NCI-H2196 (cell line): ENCODE data around the gene LDHD.
"Not testable (repeated sequence)": the region's sequence is repeated elsewhere in the genome, so short reads cannot be mapped to it uniquely, and the experiment has no call there.

Experiments
- DNase-seq: peaks from one replicate; lab custom pipeline; 2025; ENCODE audit not compliant: unreplicated experiment; lab: John Stamatoyannopoulos, UW

LDHD gene

GRCh38 chr16:75100603-75100990 lies 16.0 kb downstream of the LDHD start:
- no peak for DNase-seq

DNA sequence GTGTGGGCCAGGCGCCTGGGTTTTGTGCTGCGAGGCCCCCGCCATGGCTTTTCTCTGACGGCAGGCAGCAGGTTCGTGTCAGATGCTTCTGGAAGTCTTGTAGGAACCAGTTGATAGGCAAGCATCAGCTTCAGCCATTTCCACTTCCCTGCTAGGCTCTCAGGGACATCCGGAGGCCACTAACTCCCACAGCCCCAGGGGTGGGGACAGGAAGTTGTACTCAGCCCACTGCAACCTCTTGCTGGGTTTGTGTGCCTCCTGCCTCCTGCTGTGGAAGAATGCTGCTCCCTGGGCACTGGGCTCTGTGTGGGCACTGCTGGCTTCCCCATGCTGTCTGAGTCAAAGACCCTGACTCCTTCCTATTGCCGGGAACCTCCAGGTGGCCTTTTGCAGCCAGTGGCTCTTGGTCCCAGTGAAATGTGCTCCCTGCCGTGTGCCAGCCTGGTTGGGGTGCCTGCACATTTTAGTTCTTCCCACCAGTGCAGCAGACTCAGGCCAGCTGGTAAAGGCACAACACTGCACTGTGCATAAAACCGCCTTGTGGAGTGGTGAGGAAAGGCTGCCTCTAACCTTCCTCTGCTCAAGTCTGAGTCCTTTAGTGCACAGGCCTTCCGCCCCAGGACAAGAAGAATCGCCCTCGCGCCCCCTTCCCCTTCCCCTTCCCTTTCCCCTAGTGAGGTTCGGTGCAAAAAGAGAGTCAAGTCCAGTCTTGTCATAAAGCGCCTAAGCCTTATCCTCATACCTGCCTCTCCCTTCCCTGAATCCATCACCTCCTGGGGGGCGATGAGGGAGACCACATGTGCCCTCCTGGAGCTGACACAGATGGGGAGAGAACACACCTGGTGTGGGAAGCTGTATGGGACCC lies 16.6 kb downstream of the LDHD start:
- no peak for DNase-seq

DNA sequence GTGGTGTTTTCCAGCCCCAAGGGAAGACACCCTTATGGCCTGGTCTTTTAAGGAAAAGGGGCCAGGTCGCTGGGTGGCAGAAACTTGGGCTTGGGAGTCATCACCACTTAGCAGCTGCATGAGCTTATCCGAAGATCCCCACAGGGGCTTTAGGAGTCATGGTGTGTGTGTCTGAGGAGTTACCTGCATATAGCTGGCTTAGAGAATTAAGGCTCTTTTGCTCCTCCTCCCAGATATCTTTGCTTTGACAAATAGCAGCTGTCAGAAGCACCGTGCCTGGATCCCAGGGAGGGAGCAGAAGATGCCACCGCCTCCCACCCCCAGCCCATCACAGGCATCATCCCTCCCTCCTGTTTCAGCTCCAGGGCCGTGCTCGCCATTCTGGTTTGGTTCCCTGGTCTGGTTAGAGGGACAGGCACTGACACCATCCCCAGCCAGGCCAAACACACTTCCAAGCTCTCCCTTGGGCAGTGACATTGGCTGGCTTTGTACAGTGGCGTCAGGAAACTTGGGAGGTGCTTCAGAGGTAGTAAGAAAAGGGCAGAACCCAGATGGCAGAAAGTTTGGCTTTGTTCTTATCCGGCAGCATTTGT lies 17.4 kb downstream of the LDHD start:
- no peak for DNase-seq

DNA sequence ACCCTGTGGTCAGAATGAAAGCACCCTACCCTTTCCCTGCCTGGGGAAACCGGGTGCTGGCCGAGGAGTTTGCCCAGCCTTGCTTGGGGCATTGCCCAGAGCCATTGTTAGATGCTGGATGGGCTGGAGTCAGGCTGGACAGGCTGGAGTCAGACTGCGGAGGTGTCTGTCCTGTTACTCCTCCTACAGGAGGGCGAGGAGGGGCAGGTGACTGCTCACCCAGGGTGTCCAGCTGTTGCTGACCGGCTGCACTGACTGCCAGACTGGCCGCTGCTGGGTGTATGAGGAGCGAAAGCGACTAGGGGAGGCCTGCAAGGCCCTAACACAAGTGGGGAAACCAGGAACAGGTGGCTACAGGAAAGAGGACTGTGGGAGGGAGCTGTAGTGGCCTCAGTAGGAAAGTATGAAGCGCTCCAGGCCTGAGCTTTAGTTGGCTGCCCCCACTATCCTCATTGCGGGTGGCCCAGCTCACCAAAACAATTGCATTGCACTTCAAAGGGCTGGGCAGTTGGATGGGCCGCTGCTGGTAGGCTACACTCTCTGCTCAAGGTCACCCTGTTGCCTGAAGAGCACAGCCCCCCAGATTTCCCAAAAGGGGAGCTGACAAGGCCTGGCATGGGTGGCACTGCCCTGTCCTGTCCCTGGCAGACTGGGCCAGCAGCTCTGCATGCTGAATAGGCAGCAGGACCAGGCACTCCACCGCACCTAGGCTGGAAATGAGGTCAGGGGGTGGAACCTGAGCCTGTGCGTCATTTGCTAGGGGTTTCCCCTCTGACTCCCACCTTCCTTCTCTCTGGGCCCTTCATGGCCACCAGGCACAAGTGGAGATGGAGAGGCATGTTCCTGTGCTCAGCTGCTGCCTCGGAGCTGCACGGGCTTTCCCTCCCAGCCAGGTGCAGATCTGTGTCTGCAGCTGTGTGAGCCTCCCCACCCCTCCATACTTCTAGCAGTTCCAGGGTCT lies 18.4 kb downstream of the LDHD start:
- DNase-seq, result no peak

- DNase-seq, result no peak
Observed at GRCh38 chr16:75097191-75097761, 19.3 kb downstream of the LDHD start.

DNA sequence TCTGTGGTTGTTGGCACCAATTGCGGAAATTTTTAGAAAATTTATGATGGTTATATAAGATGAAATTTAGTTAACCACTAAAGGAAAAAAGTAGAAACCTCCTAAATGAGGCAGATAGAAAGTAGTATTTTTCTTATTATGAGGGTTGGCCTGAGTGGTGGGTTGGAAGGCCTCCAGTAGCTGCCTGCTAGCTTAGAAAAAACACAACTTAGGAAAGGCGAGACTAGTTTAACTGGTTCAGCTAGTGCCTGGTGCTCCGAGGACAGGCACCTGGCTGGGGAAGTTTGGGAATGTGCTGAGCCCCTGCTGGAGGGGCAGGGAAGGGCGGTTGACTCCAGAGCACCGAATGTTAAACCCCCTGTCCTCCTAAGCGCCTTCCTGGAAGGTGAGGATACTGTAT lies 19.9 kb downstream of the LDHD start:
- DNase-seq, result peak; percentile 27

- DNase-seq, result no peak
Observed at GRCh38 chr16:75095204-75095621, 21.4 kb downstream of the LDHD start.

GRCh38 chr16:75093598-75094540 lies 22.7 kb downstream of the LDHD start:
- no peak for DNase-seq

- no peak for DNase-seq
Observed at GRCh38 chr16:75092777-75093176, 23.8 kb downstream of the LDHD start.

GRCh38 chr16:75091619-75092018 lies 25.0 kb downstream of the LDHD start:
- DNase-seq, result not testable (repeated sequence)

GRCh38 chr16:75090899-75091298 lies 25.7 kb downstream of the LDHD start:
- not testable (repeated sequence) for DNase-seq

- no peak for DNase-seq
Observed at GRCh38 chr16:75089486-75090202, 26.9 kb downstream of the LDHD start.

DNA sequence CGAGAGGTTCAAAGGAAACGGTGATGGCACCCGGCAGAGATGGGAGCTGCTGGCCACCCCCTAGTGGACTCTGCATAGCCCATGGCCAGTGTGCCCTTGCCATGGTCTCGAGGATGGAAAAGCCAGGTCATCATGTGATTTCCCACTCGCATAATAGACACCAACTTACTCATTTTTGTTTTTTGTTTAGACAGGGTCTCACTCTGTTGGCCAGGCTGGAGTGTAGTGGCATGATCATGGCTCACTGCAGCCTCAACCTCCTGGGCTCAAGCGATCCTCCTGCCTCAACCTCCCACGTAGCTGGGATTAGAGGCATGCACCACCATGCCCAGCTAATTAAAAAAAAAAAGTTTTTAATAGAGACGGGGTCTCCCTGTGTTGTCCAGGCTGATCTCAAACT lies 27.6 kb downstream of the LDHD start:
- no peak for DNase-seq

- DNase-seq, result no peak
Observed at GRCh38 chr16:75088216-75088615, 28.4 kb downstream of the LDHD start.

DNA sequence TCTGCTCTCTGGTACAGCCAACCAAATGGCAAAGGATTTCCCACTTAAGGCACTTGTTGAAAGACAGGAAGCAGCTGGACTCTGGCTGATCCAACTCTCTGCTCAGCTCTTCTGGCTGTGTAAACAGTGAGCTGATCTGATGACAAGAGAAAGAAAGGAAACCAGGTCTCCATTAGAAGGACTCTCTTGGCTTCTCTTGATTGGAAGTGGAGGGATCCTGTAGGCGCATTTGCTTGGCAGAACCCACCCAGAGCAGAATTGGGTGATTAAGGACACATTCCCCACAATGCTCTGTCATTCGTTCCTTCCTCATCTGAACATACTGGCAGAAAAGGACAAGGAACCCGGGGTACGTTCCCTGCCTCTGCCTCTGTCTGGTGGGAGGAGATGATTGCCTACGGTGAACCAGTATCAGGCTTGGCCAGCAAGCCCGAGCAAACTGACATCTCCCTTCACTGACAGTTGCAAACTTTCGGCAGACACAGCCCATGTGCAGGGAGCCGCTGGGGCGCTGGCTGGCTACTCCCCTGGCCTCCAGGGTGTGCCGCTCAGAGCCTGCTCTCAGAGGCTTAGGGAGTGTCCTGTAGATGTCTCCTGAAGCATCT lies 29.1 kb downstream of the LDHD start:
- peak; percentile 80 for DNase-seq

GRCh38 chr16:75086688-75087374 lies 29.7 kb downstream of the LDHD start:
- no peak for DNase-seq

GRCh38 chr16:75086281-75086680 lies 30.3 kb downstream of the LDHD start:
- DNase-seq, result no peak

GRCh38 chr16:75085556-75085955 lies 31.0 kb downstream of the LDHD start:
- no peak for DNase-seq
